OCI-LY1 (cell line): Measurements from ENCODE around the gene TAAR6.

ENCODE experiments used
- H2AFZ ChIP-seq: fragments of 200-600 bp; sonication (generic), shearing (Covaris generic); 2 replicates; pipeline ENCODE4 v1.6.0; 2014; ENCODE audit warnings: antibody characterized with exemption, mild to moderate bottlenecking, low read length
- H3F3A ChIP-seq: fragments of 200-600 bp; sonication (generic), shearing (Covaris generic); 2 replicates; pipeline ENCODE4 v1.6.0; 2014; ENCODE audit warnings: mild to moderate bottlenecking, antibody characterized with exemption, low read length, moderate library complexity; ENCODE audit not compliant: insufficient read depth
- H3K27ac ChIP-seq: fragments of 200-600 bp; sonication (generic); 2 replicates; pipeline ENCODE4 v1.5.1; 2014; ENCODE audit warnings: low read length, mixed run types, mild to moderate bottlenecking, low read depth; ENCODE audit not compliant: poor library complexity, severe bottlenecking
- H3K27me3 ChIP-seq: fragments of 200-600 bp; sonication (generic); 2 replicates; pipeline ENCODE4 v1.6.0; 2014; ENCODE audit warnings: antibody characterized with exemption, mild to moderate bottlenecking, low read length, moderate library complexity; ENCODE audit not compliant: insufficient read depth
- H3K36me3 ChIP-seq: fragments of 200-600 bp; sonication (generic); 2 replicates; pipeline ENCODE4 v1.6.1; 2014; ENCODE audit warnings: mild to moderate bottlenecking, antibody characterized with exemption, low read length, moderate library complexity, mixed read lengths; ENCODE audit not compliant: insufficient read depth
- H3K4me1 ChIP-seq: fragments of 200-600 bp; sonication (generic); 2 replicates; pipeline ENCODE4 v1.5.1; 2014; ENCODE audit warnings: mild to moderate bottlenecking, low read length, moderate library complexity; ENCODE audit not compliant: insufficient read depth, severe bottlenecking
- H3K4me2 ChIP-seq: fragments of 200-600 bp; sonication (generic), shearing (Covaris generic); 2 replicates; pipeline ENCODE4 v1.6.1; 2014; ENCODE audit warnings: low read length
- H3K4me3 ChIP-seq: fragments of 200-600 bp; sonication (generic); 2 replicates; pipeline ENCODE4 v1.5.1; 2014; ENCODE audit warnings: low read length, low read depth, mild to moderate bottlenecking, mixed read lengths; ENCODE audit not compliant: poor library complexity, severe bottlenecking
- H3K79me2 ChIP-seq: fragments of 200-600 bp; shearing (Covaris generic); 2 replicates; pipeline ENCODE4 v1.6.1; 2016; ENCODE audit warnings: mixed run types, low read length, mixed read lengths; ENCODE audit not compliant: insufficient read depth
- H3K9ac ChIP-seq: fragments of 200-600 bp; sonication (generic), shearing (Covaris generic); 2 replicates; pipeline ENCODE4 v1.6.1; 2014; ENCODE audit warnings: mild to moderate bottlenecking, low read length, mixed read lengths
- H3K9me2 ChIP-seq: fragments of 200-600 bp; sonication (generic), shearing (Covaris generic); 2 replicates; pipeline ENCODE4 v1.6.1; 2014; ENCODE audit warnings: low read depth, mild to moderate bottlenecking, low read length, mixed read lengths
- H3K9me3 ChIP-seq: fragments of 200-600 bp; shearing (Covaris generic); 2 replicates; pipeline ENCODE4 v1.6.1; 2014; ENCODE audit warnings: low read length, mixed read lengths
- H4K20me1 ChIP-seq: fragments of 200-600 bp; sonication (generic), shearing (Covaris generic); 2 replicates; pipeline ENCODE4 v1.6.0; 2016; ENCODE audit warnings: mild to moderate bottlenecking, low read length; ENCODE audit not compliant: insufficient read depth
- EZH2 ChIP-seq: fragments of 200-600 bp; sonication (generic), shearing (Covaris generic); IDR thresholded peaks from 2 replicates; pipeline ENCODE4 v1.8.0; 2017; ENCODE audit warnings: borderline replicate concordance, mixed run types, mild to moderate bottlenecking, antibody characterized with exemption, low read length, moderate library complexity, mixed read lengths
- TF ChIP-seq, protein P1 (sequence below): fragments of 200-600 bp; sonication (generic), shearing (Covaris generic); IDR thresholded peaks from 2 replicates; pipeline ENCODE4 v1.5.1; 2017; ENCODE audit warnings: mild to moderate bottlenecking, antibody characterized with exemption, low read length, moderate library complexity, mixed read lengths

Gene TAAR6

DNA sequence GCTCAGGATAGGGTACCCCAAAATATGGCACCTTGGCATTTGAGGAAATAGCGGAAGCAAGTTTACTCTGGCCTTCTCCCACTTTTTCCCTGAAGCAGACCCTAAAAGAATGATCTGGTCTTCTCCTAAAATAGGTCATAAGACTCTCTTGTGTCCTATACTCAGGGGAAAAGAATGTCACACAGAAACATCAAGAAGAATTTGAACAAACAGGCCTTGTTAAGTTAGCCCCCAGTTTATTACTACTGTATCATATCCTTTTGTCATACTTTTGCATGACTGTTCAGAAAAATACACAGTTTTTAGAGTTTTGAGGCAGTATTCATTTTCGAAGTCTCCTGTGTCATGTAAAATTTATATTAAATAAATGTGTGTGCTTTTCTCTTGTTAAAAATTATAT is 41.5 kb downstream of the TAAR6 start:
- no peak overlapping the region for H2AFZ ChIP-seq
- no peak overlapping the region for H3K4me3 ChIP-seq
- H3K9ac ChIP-seq, result no peak overlapping the region
- TF ChIP-seq, protein P1, sequence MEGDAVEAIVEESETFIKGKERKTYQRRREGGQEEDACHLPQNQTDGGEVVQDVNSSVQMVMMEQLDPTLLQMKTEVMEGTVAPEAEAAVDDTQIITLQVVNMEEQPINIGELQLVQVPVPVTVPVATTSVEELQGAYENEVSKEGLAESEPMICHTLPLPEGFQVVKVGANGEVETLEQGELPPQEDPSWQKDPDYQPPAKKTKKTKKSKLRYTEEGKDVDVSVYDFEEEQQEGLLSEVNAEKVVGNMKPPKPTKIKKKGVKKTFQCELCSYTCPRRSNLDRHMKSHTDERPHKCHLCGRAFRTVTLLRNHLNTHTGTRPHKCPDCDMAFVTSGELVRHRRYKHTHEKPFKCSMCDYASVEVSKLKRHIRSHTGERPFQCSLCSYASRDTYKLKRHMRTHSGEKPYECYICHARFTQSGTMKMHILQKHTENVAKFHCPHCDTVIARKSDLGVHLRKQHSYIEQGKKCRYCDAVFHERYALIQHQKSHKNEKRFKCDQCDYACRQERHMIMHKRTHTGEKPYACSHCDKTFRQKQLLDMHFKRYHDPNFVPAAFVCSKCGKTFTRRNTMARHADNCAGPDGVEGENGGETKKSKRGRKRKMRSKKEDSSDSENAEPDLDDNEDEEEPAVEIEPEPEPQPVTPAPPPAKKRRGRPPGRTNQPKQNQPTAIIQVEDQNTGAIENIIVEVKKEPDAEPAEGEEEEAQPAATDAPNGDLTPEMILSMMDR, result no peak
- no peak for TF ChIP-seq EZH2
- no peaks in the 10 kb centered on the region for H3K27me3 ChIP-seq
- H3F3A ChIP-seq, result no peaks in the 10 kb centered on the region
- no peaks in the 10 kb centered on the region for H3K9me2 ChIP-seq
- H3K4me1 ChIP-seq, result no peaks in the 10 kb centered on the region
- no peaks in the 10 kb centered on the region for H3K79me2 ChIP-seq
- H3K27ac ChIP-seq, result no peak overlapping the region
- no peaks in the 10 kb centered on the region for H3K36me3 ChIP-seq
- H3K9me3 ChIP-seq, result no peaks in the 10 kb centered on the region
- no peaks in the 10 kb centered on the region for H4K20me1 ChIP-seq
- no peak overlapping the region for H3K4me2 ChIP-seq

DNA sequence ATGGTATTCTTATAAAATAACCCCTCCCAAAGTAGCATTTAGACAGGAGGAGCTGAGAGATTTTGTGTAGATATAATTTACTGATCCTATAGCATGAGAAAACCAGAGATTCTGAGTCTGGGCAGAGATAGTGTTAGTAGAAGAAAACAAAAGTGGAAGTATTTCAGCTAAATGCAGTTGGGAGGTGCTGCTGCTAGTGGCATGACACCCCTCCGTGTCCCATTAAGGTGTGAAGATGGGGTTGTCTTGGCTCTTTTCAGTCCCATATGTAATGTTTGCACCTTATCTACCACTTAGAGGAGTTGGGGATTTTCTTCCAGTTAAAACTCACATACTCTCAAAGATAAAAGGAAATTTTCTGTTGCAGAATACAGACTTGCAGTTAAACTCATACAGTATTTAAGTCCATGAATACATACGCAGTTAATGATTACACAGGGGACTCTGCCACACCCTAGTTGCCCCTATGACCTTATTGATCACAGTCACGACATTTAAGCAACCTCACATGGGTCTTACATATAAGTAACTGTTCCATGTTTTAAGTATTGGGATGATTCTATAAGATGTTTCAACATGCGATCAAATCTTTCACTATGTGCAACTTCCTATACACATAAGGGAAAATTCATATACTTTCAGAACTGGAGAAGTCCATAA is 42.5 kb downstream of the TAAR6 start:
- H3K9me2 ChIP-seq, result no peaks in the 10 kb centered on the region
- H3F3A ChIP-seq, result no peaks in the 10 kb centered on the region
- no peak overlapping the region for H3K4me2 ChIP-seq
- no peaks in the 10 kb centered on the region for H4K20me1 ChIP-seq
- TF ChIP-seq, protein P1, result no peak
- TF ChIP-seq EZH2, result no peak
- no peaks in the 10 kb centered on the region for H3K27me3 ChIP-seq
- H3K4me3 ChIP-seq, result no peak overlapping the region
- H3K79me2 ChIP-seq, result no peaks in the 10 kb centered on the region
- H2AFZ ChIP-seq, result no peak overlapping the region
- no peaks in the 10 kb centered on the region for H3K4me1 ChIP-seq
- no peaks in the 10 kb centered on the region for H3K36me3 ChIP-seq
- H3K27ac ChIP-seq, result no peak overlapping the region
- H3K9me3 ChIP-seq, result no peaks in the 10 kb centered on the region
- H3K9ac ChIP-seq, result no peak overlapping the region

DNA sequence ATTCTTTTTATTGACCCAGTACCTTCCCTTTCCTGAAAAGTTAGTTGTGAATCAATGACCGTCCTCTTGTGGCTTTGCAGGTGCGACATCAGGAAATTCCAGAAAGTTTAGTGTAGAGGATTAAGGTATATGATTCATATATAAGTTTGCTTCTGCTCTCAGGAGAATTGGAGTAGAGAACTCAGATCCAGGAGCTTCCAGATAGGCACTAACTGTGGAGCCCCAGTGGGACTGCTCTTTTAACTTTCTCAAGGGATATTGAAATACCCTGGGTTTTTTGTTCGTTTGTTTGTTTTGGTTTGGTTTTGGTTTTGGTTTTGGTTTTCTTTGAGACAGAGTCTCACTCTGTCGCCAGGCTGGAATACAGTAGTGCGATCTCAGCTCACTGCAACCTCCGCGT is 44.4 kb downstream of the TAAR6 start:
- H3K9ac ChIP-seq, result no peak overlapping the region
- no peak for TF ChIP-seq EZH2
- TF ChIP-seq, protein P1, result no peak
- H3K4me2 ChIP-seq, result no peak overlapping the region
- H3K27me3 ChIP-seq, result no peaks in the 10 kb centered on the region
- no peaks in the 10 kb centered on the region for H3K36me3 ChIP-seq
- H3K9me2 ChIP-seq, result no peaks in the 10 kb centered on the region
- H3F3A ChIP-seq, result no peaks in the 10 kb centered on the region
- no peak overlapping the region for H3K4me3 ChIP-seq
- H3K9me3 ChIP-seq, result no peaks in the 10 kb centered on the region
- no peaks in the 10 kb centered on the region for H3K4me1 ChIP-seq
- H2AFZ ChIP-seq, result no peak overlapping the region
- H4K20me1 ChIP-seq, result no peaks in the 10 kb centered on the region
- no peak overlapping the region for H3K27ac ChIP-seq
- H3K79me2 ChIP-seq, result no peaks in the 10 kb centered on the region
